Measurements from ENCODE around the gene TPI1. TPM values are rescaled to one million over a fixed set of nuclear protein-coding genes. Genes with fewer than 3 reads are reported as not detected.
A peak's percentile ranks its signal among the peaks of the same experiment; 100 is the strongest.

TPI1 gene
- polyA plus RNA-seq, 12 donors = 520 to 1,204 (median 950) TPM; not detected in 1

GRCh38 chr12:6826734-6827436 lies 40.4 kb upstream of the TPI1 start:
- DNase-seq = no peak

GRCh38 chr12:6827437-6827911 lies 39.9 kb upstream of the TPI1 start:
- peak; percentile 86 for DNase-seq

- peak; percentile 69 for DNase-seq
Measured at GRCh38 chr12:6827982-6828780, 39.1 kb upstream of the TPI1 start, which contains the start of gene P3H3. Gene P3H3 (plus strand): TSS chr12:6828407. CDS start chr12:6828441, 34 bp downstream.

GRCh38 chr12:6828781-6829535 lies 38.4 kb upstream of the TPI1 start:
- DNase-seq = peak; percentile 58

GRCh38 chr12:6829536-6830220 lies 37.7 kb upstream of the TPI1 start:
- DNase-seq = no peak

GRCh38 chr12:6830286-6830890 lies 36.9 kb upstream of the TPI1 start:
- no peak for DNase-seq

- no peak for DNase-seq
Measured at GRCh38 chr12:6830999-6831398, 36.3 kb upstream of the TPI1 start.

- DNase-seq = no peak
Measured at GRCh38 chr12:6831450-6831995, 35.8 kb upstream of the TPI1 start.

GRCh38 chr12:6832125-6832524 lies 35.2 kb upstream of the TPI1 start:
- no peak for DNase-seq

GRCh38 chr12:6833189-6833890 lies 34.0 kb upstream of the TPI1 start:
- no peak for DNase-seq

- no peak for DNase-seq
Measured at GRCh38 chr12:6834254-6834653, 33.1 kb upstream of the TPI1 start.

- no peak for DNase-seq
Measured at GRCh38 chr12:6834873-6835272, 32.5 kb upstream of the TPI1 start.

- DNase-seq = no peak
Measured at GRCh38 chr12:6836851-6837250, 30.5 kb upstream of the TPI1 start.

GRCh38 chr12:6837370-6838060 lies 29.8 kb upstream of the TPI1 start:
- no peak for DNase-seq

- no peak for DNase-seq
Measured at GRCh38 chr12:6838854-6839253, 28.5 kb upstream of the TPI1 start.

GRCh38 chr12:6839482-6840201 lies 27.7 kb upstream of the TPI1 start:
- no peak for DNase-seq

- no peak for DNase-seq
Measured at GRCh38 chr12:6840330-6840729, 27.0 kb upstream of the TPI1 start.

GRCh38 chr12:6840761-6841515 lies 26.4 kb upstream of the TPI1 start, which contains the start of gene GNB3:
Gene GNB3 (plus strand): TSS chr12:6840925. CDS start chr12:6841288, 363 bp downstream.
- no peak for DNase-seq

Measured in muscle of arm (tissue), 12 donors.